Umbilical cord (tissue), 2 donors: Measurements from ENCODE around the gene APLNR. TPM values are rescaled to one million over a fixed set of nuclear protein-coding genes. Genes with fewer than 3 reads are reported as not detected.

Experiments
- DNase-seq: peaks from one replicate; pipeline ENCODE4 v3.0.0-alpha.2; 2015; ENCODE audit warnings: low spot score
- total RNA-seq: library from RNA; depleted of rRNA; stranded (reverse); fragments of >200 nt; gene quantifications from one replicate; pipeline ENCODE4 v1.2.3, GENCODE V29; 2014; ENCODE audit warnings: low replicate concordance; ENCODE audit not compliant: insufficient read depth

APLNR gene
- total RNA-seq, 1 donor from 2014 or later: 1.7 TPM

GRCh38 chr11:57219021-57219627 lies 17.9 kb downstream of the APLNR start:
- DNase-seq: peak; percentile 44

DNA sequence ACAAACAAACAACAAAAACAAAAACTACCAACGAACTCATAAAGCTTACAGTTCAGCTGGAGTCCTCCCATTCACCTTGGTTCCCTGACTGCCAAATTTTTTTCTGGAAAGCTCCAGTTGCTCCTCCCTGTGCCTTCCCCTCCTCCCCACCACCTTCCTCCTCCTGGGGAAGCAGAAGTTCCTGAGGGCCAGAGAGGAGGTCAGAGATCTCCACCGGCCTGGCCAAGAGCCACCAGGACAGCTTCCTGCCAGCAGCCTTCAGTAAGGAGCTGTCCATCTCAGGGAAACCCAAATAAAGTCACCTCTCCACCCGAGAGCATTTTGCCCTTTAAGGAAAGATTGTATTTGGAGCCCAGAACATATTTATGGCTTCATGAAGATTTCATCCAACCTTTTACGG lies 20.0 kb downstream of the APLNR start:
- no peak for DNase-seq

- no peak for DNase-seq
Measured at GRCh38 chr11:57216463-57216862, 20.6 kb downstream of the APLNR start.

DNA sequence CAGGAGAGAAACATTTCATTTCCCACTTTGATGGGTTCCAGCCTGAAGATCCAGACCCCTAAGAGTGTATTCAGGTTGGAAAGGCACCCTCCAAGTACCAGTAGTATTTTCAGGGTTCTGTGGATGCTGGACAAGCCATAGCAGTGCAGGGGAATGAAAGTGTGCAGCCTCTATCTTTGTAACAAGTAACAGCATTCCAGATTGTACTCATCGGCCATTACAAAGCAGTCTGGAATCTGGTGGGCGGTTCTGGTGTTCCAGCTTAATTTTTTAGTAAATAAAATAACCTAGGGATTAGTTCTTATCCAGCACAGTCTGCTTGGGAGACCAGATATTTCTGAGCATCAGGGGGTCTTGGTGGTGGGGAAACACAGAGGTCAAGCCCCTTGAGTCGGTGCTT lies 22.6 kb downstream of the APLNR start:
- DNase-seq: peak; percentile 80

DNA sequence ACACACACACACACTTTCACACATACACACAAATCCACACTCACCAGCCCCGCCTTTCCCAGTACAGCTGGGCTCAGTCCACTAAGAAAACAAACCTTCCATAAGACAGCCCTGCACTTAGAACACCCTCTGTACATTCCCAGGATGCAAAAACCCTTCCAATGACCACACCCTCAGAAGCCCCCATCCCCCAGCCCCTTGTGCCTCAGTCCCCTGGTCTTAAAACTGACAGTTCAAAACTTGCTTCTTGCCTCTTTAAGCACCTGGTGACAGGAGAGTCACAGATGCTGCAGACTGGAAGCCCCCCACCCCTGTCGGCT lies 23.0 kb downstream of the APLNR start:
- DNase-seq: peak; percentile 57

- peak; percentile 75 for DNase-seq
Measured at GRCh38 chr11:57213342-57214097, 23.5 kb downstream of the APLNR start.

DNA sequence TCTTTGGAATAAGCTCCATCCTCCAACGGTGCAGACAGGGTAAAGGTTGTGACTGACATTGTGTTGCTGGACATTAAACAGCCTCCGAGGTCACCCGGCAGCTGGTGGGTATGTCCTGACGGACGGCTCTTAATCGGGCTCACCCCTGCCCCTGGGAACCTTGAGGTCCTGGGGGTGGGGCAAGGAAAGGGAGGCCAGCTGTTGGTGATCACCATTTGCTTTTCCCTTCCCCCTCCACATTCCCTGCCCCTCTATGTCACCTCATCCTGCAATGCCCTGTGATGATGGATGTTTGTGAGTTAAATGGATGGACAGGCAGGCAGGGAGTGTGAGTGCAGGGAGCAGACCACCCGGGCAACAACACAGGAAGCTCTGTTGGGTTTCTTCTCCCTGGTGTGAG lies 26.3 kb downstream of the APLNR start:
- DNase-seq: no peak

DNA sequence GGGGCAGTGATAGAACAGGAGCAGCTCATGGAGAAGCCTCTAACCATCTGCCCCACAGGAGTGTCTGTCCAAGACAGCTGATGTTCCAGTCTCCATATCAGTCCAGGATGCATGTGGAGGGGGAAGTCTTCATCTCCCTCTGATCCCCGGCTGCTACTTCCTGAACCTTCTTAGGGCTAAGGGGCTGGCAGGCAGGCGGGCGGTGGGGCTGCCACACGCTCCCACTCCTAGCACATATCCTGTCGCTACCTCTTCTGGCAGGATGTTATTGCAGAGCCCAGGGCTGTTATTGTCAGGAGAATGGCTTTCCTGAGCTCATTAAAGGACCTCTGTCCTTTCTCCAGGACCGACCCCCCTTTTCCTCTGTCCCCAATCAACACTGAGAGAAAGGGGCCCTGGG lies 29.9 kb downstream of the APLNR start:
- no peak for DNase-seq

DNA sequence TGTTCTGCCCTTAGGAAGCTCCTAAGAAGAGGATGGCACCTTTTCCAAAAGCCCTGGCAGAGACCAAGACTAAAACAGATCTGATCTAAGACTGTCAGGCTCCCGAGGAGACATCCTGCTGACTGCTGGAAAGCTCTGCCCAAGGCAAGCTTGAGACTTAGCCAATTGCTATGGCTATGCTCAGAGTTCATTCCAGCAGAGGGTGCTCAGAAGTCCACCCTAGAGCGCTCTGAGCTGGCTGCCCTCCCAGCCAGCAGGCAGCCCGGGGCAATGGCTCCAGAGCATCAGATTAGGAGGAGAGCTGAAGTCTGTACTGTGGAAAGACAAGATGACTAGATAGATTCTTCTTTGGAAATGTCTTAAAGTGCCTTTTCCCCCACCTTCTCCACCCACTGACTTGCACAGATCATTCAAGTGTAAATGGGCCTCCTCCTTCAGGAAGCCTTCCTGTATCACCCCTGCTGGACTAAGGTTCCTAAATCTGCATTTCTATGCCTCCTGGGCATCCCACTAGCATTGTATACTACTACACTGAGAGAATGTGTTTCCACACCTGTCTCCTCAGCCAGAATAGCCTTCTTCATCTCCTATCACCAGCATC lies 31.9 kb downstream of the APLNR start:
- peak; percentile 66 for DNase-seq

- DNase-seq: no peak
Measured at GRCh38 chr11:57203882-57204480, 33.1 kb downstream of the APLNR start.

- DNase-seq: peak; percentile 69
Measured at GRCh38 chr11:57203359-57203758, 33.7 kb downstream of the APLNR start.

GRCh38 chr11:57202281-57202680 lies 34.8 kb downstream of the APLNR start:
- DNase-seq: no peak

GRCh38 chr11:57200917-57201316 lies 36.1 kb downstream of the APLNR start:
- DNase-seq: no peak

- no peak for DNase-seq
Measured at GRCh38 chr11:57199330-57199729, 37.7 kb downstream of the APLNR start.

- no peak for DNase-seq
Measured at GRCh38 chr11:57197762-57198161, 39.3 kb downstream of the APLNR start.

GRCh38 chr11:57196596-57196995 lies 40.5 kb downstream of the APLNR start:
- DNase-seq: peak; percentile 17

- no peak for DNase-seq
Measured at GRCh38 chr11:57192316-57192715, 44.7 kb downstream of the APLNR start.

GRCh38 chr11:57191311-57192219 lies 45.5 kb downstream of the APLNR start:
- DNase-seq: no peak

GRCh38 chr11:57190548-57190947 lies 46.5 kb downstream of the APLNR start:
- no peak for DNase-seq
